GM21619 (cell line): ENCODE data around the gene TCF20.

ENCODE experiments used
- ATAC-seq: cut with Tn5 transposase; IDR thresholded peaks from one replicate; pipeline ENCODE4 v1.9.1; 2021; ENCODE audit not compliant: unreplicated experiment

TCF20 gene

GRCh38 chr22:42300259-42301076, 30.0 kb upstream of the TCF20 start:
- ATAC-seq: no peak

GRCh38 chr22:42299586-42300258, 29.3 kb upstream of the TCF20 start:
- no peak for ATAC-seq

GRCh38 chr22:42298746-42299145, 28.3 kb upstream of the TCF20 start:
- ATAC-seq: no peak

- ATAC-seq: no peak
Measured at GRCh38 chr22:42297778-42298177, 27.3 kb upstream of the TCF20 start.

- ATAC-seq: no peak
Measured at GRCh38 chr22:42296883-42297282, 26.4 kb upstream of the TCF20 start.

- no peak for ATAC-seq
Measured at GRCh38 chr22:42296381-42296853, 26.0 kb upstream of the TCF20 start.

GRCh38 chr22:42294034-42294985, 23.9 kb upstream of the TCF20 start:
- ATAC-seq: no peak

- ATAC-seq: no peak
Measured at GRCh38 chr22:42292732-42293520, 22.5 kb upstream of the TCF20 start.

GRCh38 chr22:42291287-42291686, 20.8 kb upstream of the TCF20 start:
- ATAC-seq: no peak

- no peak for ATAC-seq
Measured at GRCh38 chr22:42289671-42290541, 19.5 kb upstream of the TCF20 start.

- no peak for ATAC-seq
Measured at GRCh38 chr22:42288791-42289190, 18.3 kb upstream of the TCF20 start.

GRCh38 chr22:42287174-42287890, 16.9 kb upstream of the TCF20 start:
- no peak for ATAC-seq

- ATAC-seq: no peak
Measured at GRCh38 chr22:42286205-42286604, 15.8 kb upstream of the TCF20 start.

- no peak for ATAC-seq
Measured at GRCh38 chr22:42285604-42286003, 15.2 kb upstream of the TCF20 start.

GRCh38 chr22:42284643-42285181, 14.3 kb upstream of the TCF20 start:
- ATAC-seq: no peak

- no peak for ATAC-seq
Measured at GRCh38 chr22:42284202-42284591, 13.7 kb upstream of the TCF20 start.

- no peak for ATAC-seq
Measured at GRCh38 chr22:42283278-42284201, 13.1 kb upstream of the TCF20 start.

GRCh38 chr22:42282943-42283277, 12.5 kb upstream of the TCF20 start:
- no peak for ATAC-seq
